NT2/D1 (cell line): Measurements from ENCODE around the gene HIGD1C.
A peak's percentile ranks its signal among the peaks of the same experiment; 100 is the strongest.
"Not testable (repeated sequence)": the region's sequence is repeated elsewhere in the genome, so short reads cannot be mapped to it uniquely, and the experiment has no call there.

Experiments
- DNase-seq: peaks from one replicate; pipeline ENCODE4 v3.0.0-alpha.2; 2011; ENCODE audit warnings: low read depth, low spot score
- H3K27me3 ChIP-seq: 2 replicates; pipeline ENCODE4 v1.6.0; 2011; ENCODE audit warnings: mild to moderate bottlenecking; ENCODE audit not compliant: insufficient read length, insufficient read depth
- H3K36me3 ChIP-seq: 2 replicates; pipeline ENCODE4 v1.6.1; 2011; ENCODE audit warnings: mild to moderate bottlenecking, low read length, mixed read lengths; ENCODE audit not compliant: insufficient read depth, insufficient read length
- H3K4me1 ChIP-seq: 2 replicates; pipeline ENCODE4 v1.5.1; 2011; ENCODE audit not compliant: insufficient read depth, insufficient read length
- H3K4me3 ChIP-seq: 2 replicates; pipeline ENCODE4 v1.5.1; 2011; ENCODE audit warnings: low read depth; ENCODE audit not compliant: insufficient read length
- H3K9ac ChIP-seq: 2 replicates; pipeline ENCODE4 v1.6.0; 2011; ENCODE audit warnings: low read depth; ENCODE audit not compliant: insufficient read length
- H3K9me3 ChIP-seq: 2 replicates; pipeline ENCODE4 v1.5.1; 2011; ENCODE audit warnings: mild to moderate bottlenecking, low read length; ENCODE audit not compliant: insufficient read depth
- SUZ12 ChIP-seq: IDR thresholded peaks from 2 replicates; pipeline ENCODE4 v1.6.1; 2011; ENCODE audit not compliant: insufficient read length, insufficient read depth; ENCODE audit errors: extremely low read depth
- YY1 ChIP-seq: IDR thresholded peaks from 2 replicates; pipeline ENCODE4 v1.6.1; 2011; ENCODE audit not compliant: insufficient read length, insufficient read depth
- ZNF274 ChIP-seq: IDR thresholded peaks from 2 replicates; pipeline ENCODE4 v1.6.1; 2011; ENCODE audit warnings: mild to moderate bottlenecking, low read depth, low read length

The HIGD1C gene

DNA sequence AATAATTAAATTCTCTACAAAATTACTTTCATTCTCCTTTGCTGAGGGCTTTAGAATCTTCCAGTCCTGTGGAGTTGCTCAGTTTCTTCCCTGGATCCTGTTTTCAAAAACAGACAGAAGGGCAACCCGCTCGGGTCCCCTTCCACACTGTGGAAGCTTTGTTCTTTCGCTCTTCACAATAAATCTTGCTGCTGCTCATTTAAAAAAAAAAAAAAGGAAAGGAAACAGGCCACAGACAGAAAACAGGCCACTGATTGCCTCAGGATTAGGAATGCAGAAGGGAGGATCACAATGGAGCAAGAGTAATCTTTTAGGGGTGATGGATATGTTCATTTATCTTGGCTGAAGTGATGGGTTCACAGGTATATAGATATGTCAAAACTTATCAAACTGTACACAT lies 29.5 kb upstream of the HIGD1C start:
- TF ChIP-seq ZNF274 (no peak), YY1 (no peak), SUZ12 (no peak)
- Histone ChIP-seq H3K9me3 (peaks cover 20% of the 10 kb centered on the region; the same call in 1 of the 2 replicates), H3K36me3 (no peaks in the 10 kb centered on the region), H3K9ac (peak overlapping the region; percentile 13), H3K4me1 (peaks cover 2% of the 10 kb centered on the region), H3K27me3 (no peaks in the 10 kb centered on the region), H3K4me3 (no peak overlapping the region)
- no peak for DNase-seq

DNA sequence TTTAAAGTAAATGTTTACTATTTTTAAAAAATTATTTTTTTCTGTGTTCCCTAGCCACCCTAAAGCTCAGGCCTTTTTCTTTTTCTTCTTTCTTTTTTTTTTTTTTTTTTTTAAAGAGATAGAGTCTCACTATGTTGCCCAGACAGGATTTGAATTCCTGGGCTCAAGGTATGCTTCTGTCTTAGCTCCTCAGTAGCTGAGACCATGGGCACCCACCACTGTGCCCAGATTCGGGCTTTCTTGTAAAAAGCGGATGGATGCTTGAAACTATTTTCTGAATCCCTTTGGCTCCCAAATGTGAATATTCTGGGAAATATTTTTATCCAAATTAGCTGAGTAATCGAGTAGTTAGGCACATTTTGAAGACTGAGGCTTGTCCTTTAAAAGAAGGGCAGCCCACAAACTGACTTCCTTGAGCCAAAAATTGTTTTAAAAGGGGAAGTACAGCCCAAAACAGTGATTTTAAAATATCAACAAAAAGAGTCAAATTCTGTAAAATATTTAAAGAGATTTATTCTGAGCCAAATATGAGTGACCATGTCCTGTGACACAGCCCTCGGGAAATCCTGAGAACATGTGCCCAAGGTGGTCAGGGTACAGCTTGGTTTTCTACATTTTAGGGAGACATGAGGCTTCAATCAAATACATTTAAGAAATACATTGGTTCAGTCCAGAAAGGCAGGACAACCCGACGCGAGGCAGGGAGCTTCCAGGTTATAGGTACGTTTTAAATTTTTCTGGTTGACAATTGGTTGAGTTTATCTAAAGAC lies 28.8 kb upstream of the HIGD1C start:
- no peaks in the 10 kb centered on the region for H3K27me3 ChIP-seq
- peaks cover 13% of the 10 kb centered on the region; the same call in 1 of the 2 replicates for H3K9me3 ChIP-seq
- no peak for DNase-seq
- H3K4me3 ChIP-seq: no peak overlapping the region
- H3K36me3 ChIP-seq: no peaks in the 10 kb centered on the region
- H3K4me1 ChIP-seq: peaks cover 2% of the 10 kb centered on the region
- TF ChIP-seq YY1 (no peak), SUZ12 (no peak), ZNF274 (no peak)
- H3K9ac ChIP-seq: peak overlapping the region; percentile 44

DNA sequence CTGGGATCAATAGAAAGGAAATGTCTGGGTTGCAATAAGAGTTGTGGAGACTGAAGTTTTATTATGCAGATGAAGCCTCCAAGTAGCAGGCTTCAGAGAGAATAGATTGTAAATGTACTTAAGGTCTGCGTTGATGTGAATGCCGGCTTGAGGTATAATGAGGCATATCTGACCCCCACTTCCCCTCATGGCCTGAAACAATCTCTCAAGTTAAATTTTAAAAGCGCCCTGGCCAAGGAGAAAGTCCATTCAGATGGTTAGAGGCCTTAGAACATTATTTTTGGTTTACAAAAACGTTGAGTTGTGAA lies 28.3 kb upstream of the HIGD1C start:
- Histone ChIP-seq H3K36me3 (no peaks in the 10 kb centered on the region), H3K4me1 (peaks cover 2% of the 10 kb centered on the region), H3K27me3 (no peaks in the 10 kb centered on the region), H3K9me3 (peaks cover 8% of the 10 kb centered on the region; the same call in 1 of the 2 replicates), H3K4me3 (no peak overlapping the region), H3K9ac (peak overlapping the region; percentile 44)
- DNase-seq: no peak
- TF ChIP-seq ZNF274 (no peak), YY1 (no peak), SUZ12 (no peak)

DNA sequence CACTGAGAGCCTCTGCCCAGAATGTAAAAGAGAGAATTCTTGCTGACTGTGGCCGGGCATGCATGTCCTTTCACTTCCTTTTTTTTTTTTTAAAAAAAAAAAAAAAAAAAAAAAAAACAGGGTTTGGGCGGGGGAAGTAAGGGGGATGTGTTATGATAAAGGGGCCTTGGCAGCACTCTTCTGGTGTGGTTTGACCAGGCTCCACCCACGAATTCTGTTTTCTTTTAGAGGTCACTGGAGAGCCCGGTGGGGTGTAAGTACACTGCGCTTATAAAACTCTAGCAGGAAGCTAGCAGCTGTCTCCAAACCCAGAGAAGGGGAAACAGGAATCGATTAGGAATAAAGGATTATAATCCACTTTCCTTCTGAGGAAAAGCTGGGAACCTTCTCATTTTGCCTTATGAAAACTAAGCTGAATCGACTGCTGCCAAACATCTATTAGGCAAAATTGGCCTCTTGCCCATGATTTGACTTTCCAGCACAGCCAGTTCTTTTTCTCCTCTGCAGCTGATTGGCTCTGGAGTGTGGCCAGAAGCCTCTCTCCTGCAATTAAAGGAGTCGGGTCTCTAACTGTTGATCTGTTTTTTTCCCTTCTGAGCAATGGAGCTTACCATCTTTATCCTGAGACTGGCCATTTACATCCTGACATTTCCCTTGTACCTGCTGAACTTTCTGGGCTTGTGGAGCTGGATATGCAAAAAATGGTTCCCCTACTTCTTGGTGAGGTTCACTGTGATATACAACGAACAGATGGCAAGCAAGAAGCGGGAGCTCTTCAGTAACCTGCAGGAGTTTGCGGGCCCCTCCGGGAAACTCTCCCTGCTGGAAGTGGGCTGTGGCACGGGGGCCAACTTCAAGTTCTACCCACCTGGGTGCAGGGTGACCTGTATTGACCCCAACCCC lies 27.7 kb upstream of the HIGD1C start:
- H3K27me3 ChIP-seq: no peaks in the 10 kb centered on the region
- peaks cover 5% of the 10 kb centered on the region; the same call in 1 of the 2 replicates for H3K9me3 ChIP-seq
- no peak for TF ChIP-seq SUZ12
- no peak for TF ChIP-seq YY1
- no peak for TF ChIP-seq ZNF274
- peak; percentile 59 for DNase-seq
- no peaks in the 10 kb centered on the region for H3K36me3 ChIP-seq
- peaks cover 2% of the 10 kb centered on the region for H3K4me1 ChIP-seq
- H3K4me3 ChIP-seq: peak overlapping the region; percentile 55
- peak overlapping the region; percentile 77 for H3K9ac ChIP-seq

DNA sequence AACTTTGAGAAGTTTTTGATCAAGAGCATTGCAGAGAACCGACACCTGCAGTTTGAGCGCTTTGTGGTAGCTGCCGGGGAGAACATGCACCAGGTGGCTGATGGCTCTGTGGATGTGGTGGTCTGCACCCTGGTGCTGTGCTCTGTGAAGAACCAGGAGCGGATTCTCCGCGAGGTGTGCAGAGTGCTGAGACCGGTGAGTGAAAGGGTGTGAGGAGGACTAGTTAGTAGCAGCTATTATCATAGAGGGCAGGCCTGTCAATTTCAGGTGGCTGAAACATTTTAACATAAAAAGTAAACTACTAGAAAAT lies 27.0 kb upstream of the HIGD1C start:
- TF ChIP-seq YY1 (no peak), ZNF274 (no peak), SUZ12 (no peak)
- Histone ChIP-seq H3K9ac (peak overlapping the region; percentile 77), H3K4me1 (peaks cover 2% of the 10 kb centered on the region), H3K36me3 (no peaks in the 10 kb centered on the region), H3K9me3 (no peaks in the 10 kb centered on the region), H3K27me3 (no peaks in the 10 kb centered on the region), H3K4me3 (peak overlapping the region; percentile 55)
- DNase-seq: no peak

GRCh38 chr12:50925920-50926319 lies 26.4 kb upstream of the HIGD1C start:
- Histone ChIP-seq H3K9me3 (no peaks in the 10 kb centered on the region), H3K9ac (peak overlapping the region; percentile 45), H3K4me1 (peaks cover 2% of the 10 kb centered on the region), H3K27me3 (no peaks in the 10 kb centered on the region), H3K4me3 (peak overlapping the region; percentile 19), H3K36me3 (no peaks in the 10 kb centered on the region)
- DNase-seq: no peak
- TF ChIP-seq ZNF274 (no peak), YY1 (no peak), SUZ12 (no peak)

DNA sequence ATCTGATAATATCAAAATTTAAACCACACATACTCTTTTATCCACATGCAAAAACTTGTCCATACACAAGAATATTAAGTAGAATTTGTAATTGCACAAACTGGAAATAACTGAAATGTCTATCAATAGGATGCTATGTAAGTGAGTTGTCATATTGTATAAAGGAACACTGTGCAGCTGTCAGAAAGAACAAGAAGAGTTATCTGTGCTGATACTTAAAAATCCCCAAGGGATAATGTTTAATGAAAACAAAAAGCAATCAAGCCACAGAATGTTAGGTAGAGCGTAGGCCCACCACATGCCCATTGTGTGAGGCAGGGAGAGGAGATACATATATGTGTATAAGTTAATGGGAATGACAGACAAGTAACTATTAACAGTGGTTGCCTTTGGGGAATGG lies 25.9 kb upstream of the HIGD1C start:
- H3K9ac ChIP-seq: no peak overlapping the region
- no peaks in the 10 kb centered on the region for H3K9me3 ChIP-seq
- TF ChIP-seq SUZ12 (no peak), ZNF274 (no peak), YY1 (no peak)
- H3K4me3 ChIP-seq: no peak overlapping the region
- H3K4me1 ChIP-seq: peaks cover 2% of the 10 kb centered on the region
- no peak for DNase-seq
- H3K27me3 ChIP-seq: no peaks in the 10 kb centered on the region
- H3K36me3 ChIP-seq: no peaks in the 10 kb centered on the region

DNA sequence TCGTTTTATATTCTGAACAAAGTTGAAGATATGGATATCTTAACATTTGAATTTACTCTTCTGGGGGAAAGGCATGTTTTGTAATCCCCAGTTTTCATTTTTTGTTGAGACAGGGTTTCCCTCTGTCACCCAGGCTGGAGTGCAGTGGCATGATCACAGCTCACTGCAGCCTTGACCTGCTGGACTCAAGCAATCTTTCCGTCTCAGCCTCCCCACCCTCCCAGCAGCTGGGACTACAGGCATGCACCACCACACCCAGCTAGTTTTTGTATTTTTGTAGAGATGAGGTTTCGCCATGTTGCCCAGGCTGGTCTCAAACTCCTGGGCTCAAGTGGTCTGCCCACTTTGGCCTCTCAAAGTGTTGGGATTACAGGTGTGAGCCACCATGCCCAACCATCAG lies 25.4 kb upstream of the HIGD1C start:
- DNase-seq, H3K9me3 ChIP-seq, H3K4me3 ChIP-seq, H3K9ac ChIP-seq, H3K4me1 ChIP-seq, H3K36me3 ChIP-seq, H3K27me3 ChIP-seq: not testable (repeated sequence)
